HEK293T (cell line): ENCODE data around the gene MAPK13.

Source experiments
- BHLHE40 ChIP-seq: fragments of 450-650 bp; IDR thresholded peaks from 2 replicates; pipeline ENCODE4 v1.6.1; 2016; ENCODE audit warnings: mild to moderate bottlenecking, moderate library complexity, borderline replicate concordance
- CTBP1 ChIP-seq: fragments of 450-650 bp; IDR thresholded peaks from 2 replicates; pipeline ENCODE4 v1.6.1; 2016; ENCODE audit warnings: borderline replicate concordance
- FOXA1 ChIP-seq: fragments of 450-650 bp; IDR thresholded peaks from 2 replicates; pipeline ENCODE4 v1.6.1; 2016; ENCODE audit warnings: mild to moderate bottlenecking
- LEF1 ChIP-seq: fragments of 450-650 bp; IDR thresholded peaks from 2 replicates; pipeline ENCODE4 v1.6.1; 2017; ENCODE audit warnings: mild to moderate bottlenecking, borderline replicate concordance

- no peak for TF ChIP-seq BHLHE40
- TF ChIP-seq FOXA1: no peak
- TF ChIP-seq LEF1: no peak
- TF ChIP-seq CTBP1: no peak
These were observed 1.5 kb upstream of the MAPK13 start for GRCh38 chr6:36128793-36129192.
